HAP-1 (cell line): ENCODE measurements around the gene CDYL2.
"Not testable (repeated sequence)": the region's sequence is repeated elsewhere in the genome, so short reads cannot be mapped to it uniquely, and the experiment has no call there.

Experiments used
- DNase-seq, 2 experiments: peaks; one replicate each; pipeline ENCODE4 v3.0.0-alpha.2; 2016 to 2020; ENCODE audit warnings: low spot score in 2 of 2
- H3K27me3 ChIP-seq: fragments of 250-450 bp; sonication (Bioruptor Pico); 2 replicates; pipeline ENCODE4 v1.5.1; 2020; ENCODE audit warnings: low read depth, mild to moderate bottlenecking, moderate library complexity
- H3K36me3 ChIP-seq: fragments of 250-450 bp; sonication (Bioruptor Pico); replicated peaks from 2 replicates; pipeline ENCODE4 v1.5.1; 2020; ENCODE audit warnings: mild to moderate bottlenecking
- H3K4me1 ChIP-seq: fragments of 250-450 bp; sonication (Bioruptor Pico); 2 replicates; pipeline ENCODE4 v1.5.1; 2020; ENCODE audit warnings: mild to moderate bottlenecking
- H3K4me3 ChIP-seq: fragments of 250-450 bp; sonication (Bioruptor Pico); 2 replicates; pipeline ENCODE4 v1.5.1; 2020; ENCODE audit warnings: mild to moderate bottlenecking, moderate library complexity
- H3K9me3 ChIP-seq: fragments of 250-450 bp; sonication (Bioruptor Pico); 2 replicates; pipeline ENCODE4 v1.5.1; 2020; ENCODE audit warnings: mild to moderate bottlenecking, moderate library complexity
- in situ Hi-C: fragments of 300-500 bp; cut with MboI; formaldehyde crosslinking; loops from 3 replicates; pipeline ENCODE4 v1.14.3; 2020; ENCODE audit warnings: low sequenced_read_pairs, inconsistent platforms, mixed read lengths

Gene CDYL2

GRCh38 chr16:80827007-80827406 is 22.6 kb upstream of the CDYL2 start:
- in situ Hi-C loops: no loop called here
- 0 out of 2 replicates have a peak, but pooled peaks cover 4% of the 10 kb centered on the region for H3K27me3 ChIP-seq
- no peak for DNase-seq
- H3K36me3 ChIP-seq: no peaks in the 10 kb centered on the region
- H3K4me1 ChIP-seq: no peaks in the 10 kb centered on the region
- H3K9me3 ChIP-seq: no peaks in the 10 kb centered on the region
- no peak overlapping the region for H3K4me3 ChIP-seq

DNA sequence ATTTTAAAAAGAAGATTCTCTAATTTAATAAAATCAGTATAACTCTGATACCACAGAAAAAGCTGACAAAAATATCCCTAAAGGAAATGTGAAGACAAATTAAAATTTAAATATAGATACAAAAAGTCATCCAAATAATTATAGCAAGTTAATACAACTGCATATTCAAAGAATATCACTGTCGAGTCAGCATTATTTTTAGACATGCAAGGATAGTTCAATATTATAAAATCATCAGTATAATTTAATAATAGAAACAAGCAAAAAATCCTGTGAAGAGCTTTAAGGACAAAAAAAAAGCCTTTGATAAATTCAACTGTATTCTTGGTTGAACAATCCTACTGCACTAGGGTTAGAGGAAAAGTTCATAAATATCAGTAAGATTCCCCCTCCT is 21.0 kb upstream of the CDYL2 start:
- in situ Hi-C loops: no loop called here
- no peak overlapping the region for H3K4me3 ChIP-seq
- no peaks in the 10 kb centered on the region for H3K36me3 ChIP-seq
- H3K9me3 ChIP-seq: no peaks in the 10 kb centered on the region
- H3K4me1 ChIP-seq: no peaks in the 10 kb centered on the region
- 0 out of 2 replicates have a peak, but pooled peaks cover 4% of the 10 kb centered on the region for H3K27me3 ChIP-seq
- no peak for DNase-seq

DNA sequence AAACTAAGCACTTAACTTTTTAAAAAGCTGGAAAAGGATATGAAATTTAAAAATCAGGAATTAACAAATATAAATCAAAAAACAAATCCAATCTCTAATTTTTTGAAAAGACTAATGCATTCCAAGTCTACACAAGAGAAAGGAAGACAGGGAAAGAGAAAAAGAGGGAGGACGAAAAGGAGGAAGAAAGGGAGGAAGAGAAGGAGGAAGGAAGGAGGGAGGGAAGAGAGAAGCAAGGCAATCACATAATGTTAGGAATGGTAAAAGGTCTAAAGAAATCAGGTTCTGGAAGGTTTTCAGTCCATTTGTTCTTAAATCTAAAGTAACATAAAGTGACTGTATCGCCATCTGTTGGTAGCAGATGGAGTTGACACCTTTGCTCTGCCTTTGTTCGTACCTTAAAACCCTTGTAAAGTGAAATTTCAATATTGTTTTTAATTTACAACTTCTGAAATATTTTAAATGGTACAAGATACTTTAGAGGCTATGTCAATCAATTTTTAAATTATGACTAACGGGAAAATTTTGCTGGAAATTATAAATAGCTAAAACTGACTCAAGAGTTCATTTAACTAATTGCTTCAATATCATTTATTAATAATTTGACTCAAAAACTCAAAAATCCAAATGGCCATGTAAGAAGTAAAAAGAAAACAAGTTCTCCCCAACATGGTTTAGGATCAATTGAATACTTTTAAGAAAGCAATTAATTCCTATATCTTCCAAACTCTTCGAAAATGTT is 20.4 kb upstream of the CDYL2 start:
- DNase-seq: peak; percentile 36 to 64
- Histone ChIP-seq H3K27me3 (0 out of 2 replicates have a peak, but pooled peaks cover 2% of the 10 kb centered on the region), H3K4me1 (no peaks in the 10 kb centered on the region), H3K9me3 (no peaks in the 10 kb centered on the region), H3K36me3 (no peaks in the 10 kb centered on the region), H3K4me3 (no peak overlapping the region)
- in situ Hi-C loops: loop anchor here (25.0 kb wide), 1 partner anchor 88 kb away; no protein-coding TSS in a partner anchor

GRCh38 chr16:80819988-80820387 is 15.6 kb upstream of the CDYL2 start:
- in situ Hi-C loops: loop anchor here (25.0 kb wide), 1 partner anchor 92 kb away; no protein-coding TSS in a partner anchor
- no peaks in the 10 kb centered on the region for H3K27me3 ChIP-seq
- H3K36me3 ChIP-seq: no peaks in the 10 kb centered on the region
- no peaks in the 10 kb centered on the region for H3K4me1 ChIP-seq
- no peaks in the 10 kb centered on the region for H3K9me3 ChIP-seq
- no peak overlapping the region for H3K4me3 ChIP-seq
- no peak for DNase-seq

DNA sequence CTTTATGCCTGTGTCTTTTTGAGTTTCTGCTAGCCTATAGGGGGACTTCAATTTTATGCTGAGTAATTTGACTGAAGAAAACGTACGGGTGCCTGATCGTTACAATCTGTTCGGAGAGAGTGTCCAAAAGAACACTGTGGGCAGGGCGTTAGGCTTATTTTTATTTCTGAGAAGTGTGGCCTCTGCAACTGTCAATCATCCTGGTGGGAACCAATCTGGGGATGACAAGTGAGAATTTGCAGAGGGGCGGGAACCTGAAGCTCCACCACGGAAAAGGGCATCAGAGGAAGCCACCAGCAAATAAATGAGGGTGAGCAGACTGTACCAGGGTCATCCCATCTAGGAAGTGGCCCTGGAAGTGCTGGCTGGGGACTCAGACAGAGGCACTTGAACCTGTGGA is 12.0 kb upstream of the CDYL2 start:
- in situ Hi-C loops: loop anchor here (25.0 kb wide), 1 partner anchor 96 kb away; no protein-coding TSS in a partner anchor
- no peaks in the 10 kb centered on the region for H3K4me1 ChIP-seq
- no peaks in the 10 kb centered on the region for H3K36me3 ChIP-seq
- DNase-seq: no peak
- H3K27me3 ChIP-seq: no peaks in the 10 kb centered on the region
- H3K4me3 ChIP-seq: no peak overlapping the region
- no peaks in the 10 kb centered on the region for H3K9me3 ChIP-seq

GRCh38 chr16:80815278-80815677 is 10.9 kb upstream of the CDYL2 start:
- DNase-seq, H3K27me3 ChIP-seq, H3K36me3 ChIP-seq, H3K9me3 ChIP-seq, H3K4me3 ChIP-seq, H3K4me1 ChIP-seq: not testable (repeated sequence)
- in situ Hi-C loops: loop anchor here (25.0 kb wide), 1 partner anchor 97 kb away; no protein-coding TSS in a partner anchor

DNA sequence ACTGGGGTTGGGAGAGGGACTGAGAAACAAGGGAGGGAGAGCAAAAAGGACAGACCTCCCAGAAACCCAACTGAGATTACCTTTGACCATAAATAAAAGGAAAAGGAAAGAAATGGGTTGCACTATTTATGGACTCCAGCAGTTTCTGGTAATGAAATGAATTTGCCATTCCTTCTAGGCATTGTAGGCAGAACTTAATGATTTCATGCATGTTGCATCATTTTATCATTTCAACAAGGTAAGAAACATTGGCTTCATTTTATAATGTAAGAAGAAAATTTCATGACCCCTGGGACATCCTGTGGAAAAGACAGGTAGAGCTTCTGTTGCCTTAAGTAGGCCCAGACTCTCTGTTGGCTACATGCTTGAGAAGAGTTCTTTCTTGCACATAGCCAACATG is 8.2 kb upstream of the CDYL2 start:
- in situ Hi-C loops: loop anchor here (25.0 kb wide), 1 partner anchor 100 kb away; no protein-coding TSS in a partner anchor

DNA sequence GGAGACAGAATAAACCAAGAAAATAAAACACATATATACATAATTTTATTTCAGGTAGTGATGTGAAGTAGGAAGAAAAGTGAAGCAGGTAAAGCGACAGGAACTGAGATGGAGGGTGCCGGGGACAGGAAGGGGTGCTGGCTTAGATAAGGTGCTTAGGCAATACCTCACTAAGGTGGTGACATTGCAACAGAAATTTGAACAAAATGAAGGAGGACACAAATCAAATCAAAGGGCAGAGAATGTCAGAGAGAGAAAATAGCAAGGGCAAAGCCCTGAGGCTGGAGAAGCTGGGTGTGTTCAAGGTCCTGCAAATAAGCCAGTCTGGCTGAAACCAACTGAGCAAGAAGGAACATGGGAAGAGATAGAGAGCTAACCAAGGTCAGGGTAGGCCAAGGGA is 5.0 kb upstream of the CDYL2 start:
- Histone ChIP-seq H3K36me3 (no peaks in the 10 kb centered on the region), H3K4me1 (no peaks in the 10 kb centered on the region), H3K9me3 (no peaks in the 10 kb centered on the region), H3K27me3 (peaks cover 13% of the 10 kb centered on the region; the same call in 1 of the 2 replicates), H3K4me3 (no peak overlapping the region)
- in situ Hi-C loops: loop anchor here (25.0 kb wide), 1 partner anchor 103 kb away; no protein-coding TSS in a partner anchor
- no peak for DNase-seq

More for the DNA sequence above, 8.2 kb upstream of the CDYL2 start:
- H3K9me3 ChIP-seq: no peaks in the 10 kb centered on the region
- H3K4me3 ChIP-seq: no peak overlapping the region
- DNase-seq: no peak
- H3K36me3 ChIP-seq: no peaks in the 10 kb centered on the region
- no peaks in the 10 kb centered on the region for H3K27me3 ChIP-seq
- no peaks in the 10 kb centered on the region for H3K4me1 ChIP-seq

DNA sequence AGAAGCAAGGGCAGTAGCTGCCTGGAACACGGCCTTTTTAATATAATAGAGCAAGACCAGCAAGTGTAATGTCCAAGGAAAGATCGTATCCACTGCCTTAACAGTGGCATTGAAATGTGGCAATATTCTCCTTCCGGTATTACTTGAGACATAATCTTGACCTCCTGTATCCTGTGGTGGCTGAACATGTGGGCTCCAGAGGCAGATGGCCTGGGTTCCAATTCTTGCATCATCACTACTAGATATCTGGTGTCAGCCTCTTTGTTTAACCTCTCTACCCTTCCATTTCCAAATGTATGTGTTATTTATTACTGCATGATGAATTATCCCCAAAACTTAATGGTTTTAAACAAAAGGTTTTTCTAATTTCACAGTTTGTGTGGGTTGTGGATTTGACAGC is 3.5 kb upstream of the CDYL2 start:
- in situ Hi-C loops: loop anchor here (25.0 kb wide), 1 partner anchor 104 kb away; no protein-coding TSS in a partner anchor
- H3K27me3 ChIP-seq: peaks cover 14% of the 10 kb centered on the region
- H3K9me3 ChIP-seq: no peaks in the 10 kb centered on the region
- no peaks in the 10 kb centered on the region for H3K36me3 ChIP-seq
- H3K4me1 ChIP-seq: no peaks in the 10 kb centered on the region
- DNase-seq: no peak
- H3K4me3 ChIP-seq: no peak overlapping the region

- Histone ChIP-seq H3K9me3 (no peaks in the 10 kb centered on the region), H3K4me3 (no peak overlapping the region), H3K27me3 (peaks cover 22% of the 10 kb centered on the region), H3K36me3 (no peaks in the 10 kb centered on the region), H3K4me1 (no peaks in the 10 kb centered on the region)
- no peak for DNase-seq
- in situ Hi-C loops: loop anchor here (25.0 kb wide), 1 partner anchor 105 kb away; no protein-coding TSS in a partner anchor
These were observed 2.5 kb upstream of the CDYL2 start for GRCh38 chr16:80806927-80807340.

DNA sequence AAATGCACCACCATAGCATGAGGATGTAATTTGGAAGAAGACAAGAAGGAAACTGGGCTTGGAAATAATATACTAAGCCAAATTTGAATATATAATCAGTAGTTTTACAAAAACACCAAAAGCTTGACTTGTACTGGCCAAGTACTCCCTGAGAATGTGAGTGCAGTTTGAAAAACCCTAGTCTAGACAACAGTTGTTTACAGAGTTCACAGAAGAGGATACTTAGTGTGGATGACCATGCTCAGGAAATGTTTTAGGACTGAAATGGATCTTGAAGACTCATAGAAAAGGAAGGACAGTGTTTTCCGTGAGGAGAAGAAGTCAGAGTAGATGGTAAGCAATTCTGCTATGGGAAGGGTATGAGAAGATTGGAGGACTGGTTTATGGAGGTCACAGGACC is 1.9 kb upstream of the CDYL2 start:
- in situ Hi-C loops: loop anchor here (25.0 kb wide), 1 partner anchor 106 kb away; no protein-coding TSS in a partner anchor
- Histone ChIP-seq H3K36me3 (no peaks in the 10 kb centered on the region), H3K9me3 (no peaks in the 10 kb centered on the region), H3K27me3 (peaks cover 23% of the 10 kb centered on the region), H3K4me1 (no peaks in the 10 kb centered on the region), H3K4me3 (no peak overlapping the region)
- no peak for DNase-seq

GRCh38 chr16:80804056-80804525 is 307 bp downstream of the CDYL2 start:
- Histone ChIP-seq H3K27me3 (peaks cover 26% of the 10 kb centered on the region), H3K4me1 (no peaks in the 10 kb centered on the region), H3K36me3 (no peaks in the 10 kb centered on the region), H3K9me3 (no peaks in the 10 kb centered on the region), H3K4me3 (peak overlapping the region; percentile 39)
- DNase-seq: peak in 1 of 2 experiments; percentile 45
- in situ Hi-C loops: loop anchor here (25.0 kb wide), 1 partner anchor 108 kb away; no protein-coding TSS in a partner anchor

- H3K9me3 ChIP-seq: no peaks in the 10 kb centered on the region
- no peaks in the 10 kb centered on the region for H3K4me1 ChIP-seq
- no peaks in the 10 kb centered on the region for H3K36me3 ChIP-seq
- in situ Hi-C loops: loop anchor here (25.0 kb wide), 1 partner anchor 109 kb away; no protein-coding TSS in a partner anchor
- H3K4me3 ChIP-seq: peak overlapping the region; percentile 19; the same call in 1 of the 2 replicates
- peak in 1 of 2 experiments; percentile 34 for DNase-seq
- peaks cover 26% of the 10 kb centered on the region for H3K27me3 ChIP-seq
These were observed 901 bp downstream of the CDYL2 start for GRCh38 chr16:80803339-80804055.
